Renal cortex interstitium (tissue), 11 donors: ENCODE measurements around the gene PRPH2. TPM values are rescaled to one million over a fixed set of nuclear protein-coding genes. Genes with fewer than 3 reads are reported as not detected.
A peak's percentile ranks its signal among the peaks of the same experiment; 100 is the strongest.
"Not testable (repeated sequence)": the region's sequence is repeated elsewhere in the genome, so short reads cannot be mapped to it uniquely, and the experiment has no call there.

Experiments used
- DNase-seq, 11 donors: peaks; one replicate each; pipeline ENCODE4 v3.0.0-alpha.2; 2013; ENCODE audit warnings: low read depth in 9 of 11, low spot score in 4 of 11; ENCODE audit errors: extremely low read depth in 1 of 11
- polyA plus RNA-seq, 3 donors: library from polyadenylated mRNA; unstranded; fragments of 120-200 nt; gene quantifications; one replicate each; pipeline ENCODE4 v1.2.1, GENCODE V29; 2013; ENCODE audit not compliant: insufficient read length in 3 of 3

The PRPH2 gene
- polyA plus RNA-seq, 3 donors: 2.3 to 3.6 (median 3.0) TPM

- DNase-seq: no peak
Observed at GRCh38 chr6:42707595-42707994, 14.8 kb downstream of the PRPH2 start.

GRCh38 chr6:42704937-42705374, 17.4 kb downstream of the PRPH2 start:
- no peak for DNase-seq

- DNase-seq: peak in 9 of 11 donors; percentile 17 to 60 (median 48)
Observed at GRCh38 chr6:42704251-42704936, 18.0 kb downstream of the PRPH2 start.

GRCh38 chr6:42702786-42703185, 19.6 kb downstream of the PRPH2 start:
- DNase-seq: not testable (repeated sequence)

- DNase-seq: no peak
Observed at GRCh38 chr6:42702200-42702599, 20.2 kb downstream of the PRPH2 start.

GRCh38 chr6:42698217-42698616, 24.2 kb downstream of the PRPH2 start:
- DNase-seq: no peak

GRCh38 chr6:42697268-42697655, 25.1 kb downstream of the PRPH2 start:
- no peak for DNase-seq

GRCh38 chr6:42696526-42697267, 25.7 kb downstream of the PRPH2 start:
- DNase-seq: no peak

- DNase-seq: no peak
Observed at GRCh38 chr6:42694586-42694985, 27.8 kb downstream of the PRPH2 start.

- no peak for DNase-seq
Observed at GRCh38 chr6:42693725-42694323, 28.6 kb downstream of the PRPH2 start.

GRCh38 chr6:42692137-42692911, 30.1 kb downstream of the PRPH2 start:
- DNase-seq: no peak

- no peak for DNase-seq
Observed at GRCh38 chr6:42690872-42691271, 31.5 kb downstream of the PRPH2 start.

GRCh38 chr6:42690151-42690702, 32.2 kb downstream of the PRPH2 start:
- no peak for DNase-seq

- no peak for DNase-seq
Observed at GRCh38 chr6:42689371-42689770, 33.0 kb downstream of the PRPH2 start.

GRCh38 chr6:42688281-42688680, 34.1 kb downstream of the PRPH2 start:
- no peak for DNase-seq

GRCh38 chr6:42679358-42679757, 43.0 kb downstream of the PRPH2 start:
- DNase-seq: no peak

GRCh38 chr6:42674780-42675179, 47.6 kb downstream of the PRPH2 start:
- DNase-seq: no peak

- DNase-seq: not testable (repeated sequence)
Observed at GRCh38 chr6:42674368-42674767, 48.0 kb downstream of the PRPH2 start.

GRCh38 chr6:42664718-42665117, 57.7 kb downstream of the PRPH2 start:
- DNase-seq: no peak
